Common myeloid progenitor, CD34-positive (primary cell): ENCODE measurements around the gene TMEM82.

Experiments
- CTCF ChIA-PET: fragments of 350-600 bp; sonication (Branson Sonifier 250); formaldehyde crosslinking; loops from one replicate; lab custom pipeline; 2021; ENCODE audit warnings: antibody characterized with exemption; lab: Charles Lee
- POLR2A ChIA-PET: fragments of 350-600 bp; sonication (Branson Sonifier 250); formaldehyde crosslinking; loops from one replicate; lab custom pipeline; 2021; ENCODE audit warnings: antibody characterized with exemption; lab: Charles Lee
- DNase-seq, 3 donors: peaks; one replicate each; pipeline versions ENCODE4 v3.0.0 to v3.0.0-alpha.2; 2013
- H3K27ac ChIP-seq, 2 experiments: 1 replicate in 1 of 2; 2 replicates in 1 of 2; pipeline ENCODE4 v1.7.0; 2013; ENCODE audit warnings: inconsistent platforms in 2 of 2, low read length in 2 of 2, mild to moderate bottlenecking in 2 of 2, low read depth in 1 of 2, moderate library complexity in 1 of 2; ENCODE audit not compliant: severe bottlenecking in 2 of 2, insufficient read depth in 1 of 2, poor library complexity in 1 of 2
- H3K27me3 ChIP-seq, 5 experiments: replicated peaks in 2 of 5; 1 replicate in 3 of 5; 2 replicates in 2 of 5; pipeline versions ENCODE4 v1.6.1 to v1.7.0; 2013; ENCODE audit warnings: low read length in 4 of 5, mild to moderate bottlenecking in 2 of 5, moderate library complexity in 2 of 5, inconsistent platforms in 1 of 5; ENCODE audit not compliant: insufficient read depth in 5 of 5, control insufficient read depth in 4 of 5
- H3K36me3 ChIP-seq, 4 experiments: 1 replicate in 2 of 4; 2 replicates in 2 of 4; pipeline versions ENCODE4 v1.6.1 to v1.7.0; 2013; ENCODE audit warnings: low read length in 3 of 4, control low read depth in 1 of 4, mild to moderate bottlenecking in 1 of 4; ENCODE audit not compliant: control insufficient read depth in 4 of 4, insufficient read depth in 4 of 4
- H3K4me1 ChIP-seq, 4 experiments: 1 replicate in 3 of 4; 2 replicates in 1 of 4; pipeline versions ENCODE4 v1.6.1 to v1.7.1; 2013; ENCODE audit warnings: low read length in 3 of 4, mild to moderate bottlenecking in 3 of 4, control low read depth in 1 of 4, inconsistent platforms in 1 of 4, moderate library complexity in 1 of 4; ENCODE audit not compliant: control insufficient read depth in 4 of 4, insufficient read depth in 4 of 4; ENCODE audit errors: control extremely low read depth in 1 of 4
- H3K4me3 ChIP-seq, 7 experiments: 1 replicate in 4 of 7; 2 replicates in 3 of 7; pipeline versions ENCODE4 v1.5.1 to v1.7.0; 2013; ENCODE audit warnings: mild to moderate bottlenecking in 7 of 7, low read length in 6 of 7, moderate library complexity in 6 of 7, inconsistent platforms in 2 of 7, low read depth in 2 of 7, control low read depth in 1 of 7; ENCODE audit not compliant: insufficient read depth in 4 of 7, control insufficient read depth in 1 of 7; ENCODE audit errors: extremely low read depth in 1 of 7
- H3K9me3 ChIP-seq, 5 experiments: 1 replicate in 4 of 5; 2 replicates in 1 of 5; pipeline versions ENCODE4 v1.6.1 to v1.7.1; 2013; ENCODE audit warnings: low read length in 4 of 5, mild to moderate bottlenecking in 2 of 5, inconsistent platforms in 1 of 5, low read depth in 1 of 5, moderate library complexity in 1 of 5; ENCODE audit not compliant: control insufficient read depth in 4 of 5, insufficient read depth in 2 of 5; ENCODE audit errors: control extremely low read depth in 1 of 5
- WGBS: methylation state at CpG from one replicate; pipeline ENCODE4 v1.1.5; 2013; ENCODE audit not compliant: insufficient coverage; 5-methylcytosine and 5-hydroxymethylcytosine counted together

The TMEM82 gene

GRCh38 chr1:15777909-15778707, 35.8 kb downstream of the TMEM82 start:
- H3K4me3 ChIP-seq = no peak overlapping the region
- DNase-seq = no peak
- no peak overlapping the region for H3K27ac ChIP-seq
- H3K27me3 ChIP-seq = peaks cover 0 to 2% (median 0%) of the 10 kb centered on the region in 5 experiments
- H3K4me1 ChIP-seq = no peaks in the 10 kb centered on the region
- H3K36me3 ChIP-seq = no peaks in the 10 kb centered on the region
- CTCF ChIA-PET = interaction anchor here (1.0 to 3.2 kb wide), 2 partner anchors 10 to 14 kb away, joined by 3 to 18 read pairs; no protein-coding TSS in a partner anchor
- no peaks in the 10 kb centered on the region for H3K9me3 ChIP-seq
- POLR2A ChIA-PET = no interaction called here
- 95% methylated on average over 3 of the region's 7 CpGs for WGBS

DNA sequence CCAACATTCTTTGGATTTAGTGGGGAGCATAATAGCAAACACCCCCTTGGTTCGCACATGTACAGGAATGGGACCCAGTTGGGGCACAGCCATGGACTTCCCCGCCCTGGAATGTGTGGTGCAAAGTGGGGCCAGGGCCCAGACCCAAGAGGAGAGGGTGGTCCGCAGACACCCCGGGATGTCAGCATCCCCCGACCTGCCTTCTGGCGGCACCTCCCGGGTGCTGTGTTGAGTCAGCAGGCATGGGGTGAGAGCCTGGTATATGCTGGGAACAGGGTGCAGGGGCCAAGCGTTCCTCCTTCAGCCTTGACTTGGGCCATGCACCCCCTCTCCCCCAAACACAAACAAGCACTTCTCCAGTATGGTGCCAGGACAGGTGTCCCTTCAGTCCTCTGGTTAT, 43.4 kb downstream of the TMEM82 start:
- H3K36me3 ChIP-seq = no peaks in the 10 kb centered on the region
- peaks cover 0 to 2% (median 0%) of the 10 kb centered on the region in 5 experiments for H3K27me3 ChIP-seq
- CTCF ChIA-PET = no interaction called here
- H3K9me3 ChIP-seq = no peaks in the 10 kb centered on the region
- H3K27ac ChIP-seq = no peak overlapping the region
- 96% methylated on average over 7 of the region's 8 CpGs for WGBS
- POLR2A ChIA-PET = no interaction called here
- H3K4me1 ChIP-seq = no peaks in the 10 kb centered on the region
- no peak for DNase-seq
- H3K4me3 ChIP-seq = no peak overlapping the region

DNA sequence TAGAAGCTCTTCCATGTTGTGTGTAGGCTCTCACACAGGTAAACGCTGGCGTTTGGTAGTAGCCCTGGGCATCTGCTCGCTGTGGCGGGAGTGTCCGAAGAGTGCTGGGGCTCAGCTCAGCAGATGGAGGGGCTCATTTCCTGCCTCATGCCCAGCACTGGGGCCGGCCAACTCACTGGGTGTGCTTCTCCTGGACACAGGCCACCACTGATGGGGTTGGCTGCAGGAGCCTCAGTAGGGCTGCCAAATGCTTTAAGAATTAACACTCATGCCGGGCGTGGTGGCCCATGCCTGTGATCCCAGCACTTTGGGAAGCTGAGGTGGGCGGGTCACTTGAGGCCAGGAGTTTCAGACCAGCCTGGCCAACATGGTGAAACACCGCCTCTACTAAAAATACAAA, 44.3 kb downstream of the TMEM82 start:
- ChIA-PET CTCF (interaction anchor here (0.9 kb wide), 1 partner anchor 72 kb away, joined by 3 read pairs; no protein-coding TSS in a partner anchor), POLR2A (no interaction called here)
- H3K9me3 ChIP-seq = no peaks in the 10 kb centered on the region
- no peak overlapping the region for H3K4me3 ChIP-seq
- H3K36me3 ChIP-seq = no peaks in the 10 kb centered on the region
- no peaks in the 10 kb centered on the region for H3K4me1 ChIP-seq
- no peak overlapping the region for H3K27ac ChIP-seq
- WGBS = 98% methylated on average over 10 of the region's 10 CpGs
- no peak for DNase-seq
- peaks cover 0 to 2% (median 0%) of the 10 kb centered on the region in 5 experiments for H3K27me3 ChIP-seq

GRCh38 chr1:15788624-15789301, 46.5 kb downstream of the TMEM82 start:
- CTCF ChIA-PET = interaction anchor here (0.9 to 1.4 kb wide), 3 partner anchors 10 to 14 kb away, joined by 3 to 4 read pairs (median 3); no protein-coding TSS in a partner anchor
- Histone ChIP-seq H3K9me3 (no peaks in the 10 kb centered on the region), H3K27ac (no peak overlapping the region), H3K4me1 (no peaks in the 10 kb centered on the region), H3K27me3 (no peaks in the 10 kb centered on the region), H3K4me3 (no peak overlapping the region), H3K36me3 (no peaks in the 10 kb centered on the region)
- POLR2A ChIA-PET = no interaction called here
- peak; percentile 21 to 63 (median 51) for DNase-seq
- 70% methylated on average over 11 of the region's 13 CpGs for WGBS

DNA sequence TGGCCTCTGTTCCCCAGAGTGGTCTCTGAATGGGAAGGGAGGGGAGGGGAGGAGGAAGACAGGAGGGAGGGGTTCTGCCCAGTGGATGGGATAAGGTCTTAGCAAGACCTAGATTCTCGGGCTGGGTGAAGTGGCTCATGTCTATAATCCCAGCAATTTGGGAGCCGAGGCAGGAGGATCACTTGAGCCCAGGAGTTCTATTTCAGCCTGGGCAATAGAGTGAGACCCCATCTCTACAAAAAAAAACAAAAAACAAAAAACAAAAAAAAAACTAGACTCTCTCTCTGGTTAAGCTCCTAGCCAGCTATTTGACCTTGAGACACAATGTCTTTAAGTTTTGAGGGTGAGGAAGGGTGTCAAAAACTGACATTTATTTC, 53.8 kb downstream of the TMEM82 start:
- Histone ChIP-seq H3K36me3 (no peaks in the 10 kb centered on the region), H3K4me1 (no peaks in the 10 kb centered on the region), H3K9me3 (no peaks in the 10 kb centered on the region), H3K27me3 (peaks cover 0 to 20% (median 3%) of the 10 kb centered on the region in 5 experiments), H3K4me3 (no peak overlapping the region), H3K27ac (peak overlapping the region in 1 of 2 experiments; percentile 32)
- WGBS = no CpG with 5 or more reads among the region's 2 CpGs
- ChIA-PET POLR2A (interaction anchor here (0.7 kb wide), 1 partner anchor 237 kb away, joined by 3 read pairs; no protein-coding TSS in a partner anchor), CTCF (interaction anchor here (1.4 to 1.5 kb wide), 2 partner anchors 8 to 46 kb away, joined by 3 to 4 read pairs; no protein-coding TSS in a partner anchor)
- no peak for DNase-seq
